HepG2 (cell line): ENCODE measurements around the gene BCAR3. TPM values are rescaled to one million over a fixed set of nuclear protein-coding genes. Genes with fewer than 3 reads are reported as not detected.

Experiments
- ASH2L ChIP-seq: fragments of 300-600, 200-600 bp; sonication (generic); IDR thresholded peaks from 2 replicates; pipeline ENCODE4 v1.7.0; 2017; ENCODE audit warnings: low read depth, mild to moderate bottlenecking, moderate library complexity, mixed read lengths, low read length; ENCODE audit not compliant: insufficient read length
- ATF7 ChIP-seq, 2 experiments: fragments of 450-650 bp in 1 of 2; sonication (generic) in 1 of 2; formaldehyde crosslinking in 1 of 2; IDR thresholded peaks; 2 replicates each; pipeline versions ENCODE4 v1.4.0 to v1.6.1; 2016 to 2020; ENCODE audit warnings: antibody characterized with exemption in 1 of 2, mild to moderate bottlenecking in 1 of 2, missing genetic modification reagents in 1 of 2
- ATF7-NPFF ChIP-seq: sonication (generic); formaldehyde crosslinking; IDR thresholded peaks from 2 replicates; pipeline ENCODE4 v1.8.1; 2023; ENCODE audit warnings: mild to moderate bottlenecking, low read depth, missing genetic modification reagents, moderate library complexity
- NFKBIZ ChIP-seq: IDR thresholded peaks from 2 replicates; pipeline ENCODE4 v1.6.1; 2018; ENCODE audit warnings: missing genetic modification reagents, missing compliant biosample characterization
- NPAS2 ChIP-seq: sonication (generic); formaldehyde crosslinking; IDR thresholded peaks from 2 replicates; pipeline ENCODE4 v1.8.0; 2022; ENCODE audit warnings: mild to moderate bottlenecking, missing genetic modification reagents, borderline replicate concordance
- NRL ChIP-seq: sonication (generic); formaldehyde crosslinking; IDR thresholded peaks from 2 replicates; pipeline ENCODE4 v1.5.0; 2020; ENCODE audit warnings: missing genetic modification reagents, mild to moderate bottlenecking, moderate library complexity, borderline replicate concordance
- POGZ ChIP-seq: sonication (generic); formaldehyde crosslinking; IDR thresholded peaks from 2 replicates; pipeline ENCODE4 v1.4.0; 2020; ENCODE audit warnings: mild to moderate bottlenecking, missing genetic modification reagents
- RXRB ChIP-seq: IDR thresholded peaks from 2 replicates; pipeline ENCODE4 v1.6.1; 2016; ENCODE audit warnings: borderline replicate concordance, missing genetic modification reagents, missing compliant biosample characterization
- SIN3B ChIP-seq: fragments of 150-350 bp; IDR thresholded peaks from 2 replicates; pipeline ENCODE4 v1.6.1; 2014; ENCODE audit warnings: low read length
- SRSF9 ChIP-seq: fragments of 200-400 bp; formaldehyde crosslinking; IDR thresholded peaks from 2 replicates; pipeline ENCODE4 v1.6.1; 2018; ENCODE audit warnings: borderline replicate concordance, mild to moderate bottlenecking, low read depth, low read length; ENCODE audit not compliant: insufficient read depth, poor library complexity, severe bottlenecking
- ZKSCAN8 ChIP-seq: IDR thresholded peaks from 2 replicates; pipeline ENCODE4 v1.6.1; 2016; ENCODE audit warnings: borderline replicate concordance, missing genetic modification reagents, missing compliant biosample characterization
- ZNF136 ChIP-seq: sonication (generic); formaldehyde crosslinking; IDR thresholded peaks from 2 replicates; pipeline ENCODE4 v1.8.1; 2022; ENCODE audit warnings: low read depth, mild to moderate bottlenecking, moderate library complexity, missing genetic modification reagents
- ZNF333 ChIP-seq: sonication (generic); formaldehyde crosslinking; IDR thresholded peaks from 2 replicates; pipeline ENCODE4 v1.4.0; 2020; ENCODE audit warnings: mild to moderate bottlenecking, missing genetic modification reagents, borderline replicate concordance
- ZNF383 ChIP-seq: sonication (generic); formaldehyde crosslinking; IDR thresholded peaks from 2 replicates; pipeline ENCODE4 v1.4.0; 2020; ENCODE audit warnings: missing genetic modification reagents, mild to moderate bottlenecking, borderline replicate concordance
- ZNF556 ChIP-seq: sonication (generic); formaldehyde crosslinking; IDR thresholded peaks from 2 replicates; pipeline ENCODE4 v1.4.0; 2020; ENCODE audit warnings: mild to moderate bottlenecking, missing genetic modification reagents, borderline replicate concordance
- ZNF563 ChIP-seq: sonication (generic); formaldehyde crosslinking; IDR thresholded peaks from 2 replicates; pipeline ENCODE4 v1.8.0; 2022; ENCODE audit warnings: mild to moderate bottlenecking, moderate library complexity, missing genetic modification reagents
- ZNF564 ChIP-seq: sonication (generic); formaldehyde crosslinking; IDR thresholded peaks from 2 replicates; pipeline ENCODE4 v1.8.1; 2023; ENCODE audit warnings: mild to moderate bottlenecking, missing genetic modification reagents
- ZNF597 ChIP-seq: sonication (generic); formaldehyde crosslinking; IDR thresholded peaks from 2 replicates; pipeline ENCODE4 v1.5.0; 2020; ENCODE audit warnings: missing genetic modification reagents
- ZNF780A ChIP-seq: sonication (generic); formaldehyde crosslinking; IDR thresholded peaks from 2 replicates; pipeline ENCODE4 v1.8.0; 2022; ENCODE audit warnings: mild to moderate bottlenecking, missing genetic modification reagents, moderate library complexity
- ZNF878 ChIP-seq: sonication (generic); formaldehyde crosslinking; IDR thresholded peaks from 2 replicates; pipeline ENCODE4 v1.8.1; 2023; ENCODE audit warnings: mild to moderate bottlenecking, missing genetic modification reagents, moderate library complexity
- ZNF883 ChIP-seq: sonication (generic); formaldehyde crosslinking; IDR thresholded peaks from 2 replicates; pipeline ENCODE4 v1.5.1; 2020; ENCODE audit warnings: mild to moderate bottlenecking, missing genetic modification reagents; ENCODE audit errors: not compliant biosample characterization
- ZSCAN29 ChIP-seq: sonication (generic); formaldehyde crosslinking; conservative IDR thresholded peaks from 2 replicates; pipeline ENCODE4 v1.4.0; 2020; ENCODE audit warnings: mild to moderate bottlenecking, missing genetic modification reagents
- polyA plus RNA-seq, 8 experiments: library from polyadenylated mRNA; depleted of rRNA in 3 of 8; stranded (reverse) in 7 of 8; unstranded in 1 of 8; fragments of >200 nt; fragmentation: Illumina TruSeq in 4 of 8; extraction: Trizol in 4 of 8; gene quantifications; 2 replicates each; pipeline versions ENCODE4 v1.2.1 to v1.2.3, GENCODE V29; 2011 to 2016; ENCODE audit warnings: low read depth in 4 of 8, missing spikeins in 1 of 8, mixed read lengths in 1 of 8; ENCODE audit not compliant: insufficient read depth in 1 of 8
- total RNA-seq, 5 experiments: library from RNA; depleted of rRNA; stranded (reverse); fragments of >200 nt; fragmentation: Illumina TruSeq; extraction: Trizol; gene quantifications; 2 replicates each; pipeline ENCODE4 v1.2.3, GENCODE V29; 2016; ENCODE audit warnings: low read depth in 1 of 5
- TF ChIP-seq, protein P1 (sequence below): sonication (generic); formaldehyde crosslinking; IDR thresholded peaks from 2 replicates; pipeline ENCODE4 v1.9.0; 2021; ENCODE audit warnings: mild to moderate bottlenecking, missing genetic modification reagents

BCAR3 gene
- total and polyA plus RNA-seq, 2 of the 13 experiments (the other 11 are each of a cell fraction or from before 2014, with no cell fraction given): 3.6 to 4.8 TPM

GRCh38 chr1:93615582-93616150 is 66.0 kb downstream of the BCAR3 start (continued):
- TF ChIP-seq SRSF9 (no peak), SIN3B (no peak), ZNF597 (CRISPR knock-in tag) (no peak), ATF7 (IDR thresholded peaks at IDR 0.05) (no peak), ATF7 (CRISPR knock-in tag; IDR thresholded peaks at IDR 0.05) (no peak), ZNF780A (no peak), ZNF556 (no peak), ASH2L (peak; percentile 3), ZKSCAN8 (CRISPR knock-in tag) (no peak), ZNF878 (CRISPR knock-in tag) (no peak; the same call in 1 of the 2 replicates), ZNF333 (CRISPR knock-in tag) (no peak), NRL (CRISPR knock-in tag) (no peak), ZNF883 (CRISPR knock-in tag) (peak; percentile 55), ZNF564 (no peak), ZNF136 (CRISPR knock-in tag) (no peak), NFKBIZ (CRISPR knock-in tag) (no peak), POGZ (CRISPR knock-in tag) (peak; percentile 51), NPAS2 (CRISPR knock-in tag) (no peak), RXRB (CRISPR knock-in tag) (0 out of 2 replicates have a peak, but pooled peaks have one; percentile 8), ZNF563 (CRISPR knock-in tag) (no peak), ZSCAN29 (CRISPR knock-in tag) (no peak), ZNF383 (CRISPR knock-in tag) (no peak), ATF7-NPFF (CRISPR knock-in tag) (no peak)
- TF ChIP-seq, protein P1, sequence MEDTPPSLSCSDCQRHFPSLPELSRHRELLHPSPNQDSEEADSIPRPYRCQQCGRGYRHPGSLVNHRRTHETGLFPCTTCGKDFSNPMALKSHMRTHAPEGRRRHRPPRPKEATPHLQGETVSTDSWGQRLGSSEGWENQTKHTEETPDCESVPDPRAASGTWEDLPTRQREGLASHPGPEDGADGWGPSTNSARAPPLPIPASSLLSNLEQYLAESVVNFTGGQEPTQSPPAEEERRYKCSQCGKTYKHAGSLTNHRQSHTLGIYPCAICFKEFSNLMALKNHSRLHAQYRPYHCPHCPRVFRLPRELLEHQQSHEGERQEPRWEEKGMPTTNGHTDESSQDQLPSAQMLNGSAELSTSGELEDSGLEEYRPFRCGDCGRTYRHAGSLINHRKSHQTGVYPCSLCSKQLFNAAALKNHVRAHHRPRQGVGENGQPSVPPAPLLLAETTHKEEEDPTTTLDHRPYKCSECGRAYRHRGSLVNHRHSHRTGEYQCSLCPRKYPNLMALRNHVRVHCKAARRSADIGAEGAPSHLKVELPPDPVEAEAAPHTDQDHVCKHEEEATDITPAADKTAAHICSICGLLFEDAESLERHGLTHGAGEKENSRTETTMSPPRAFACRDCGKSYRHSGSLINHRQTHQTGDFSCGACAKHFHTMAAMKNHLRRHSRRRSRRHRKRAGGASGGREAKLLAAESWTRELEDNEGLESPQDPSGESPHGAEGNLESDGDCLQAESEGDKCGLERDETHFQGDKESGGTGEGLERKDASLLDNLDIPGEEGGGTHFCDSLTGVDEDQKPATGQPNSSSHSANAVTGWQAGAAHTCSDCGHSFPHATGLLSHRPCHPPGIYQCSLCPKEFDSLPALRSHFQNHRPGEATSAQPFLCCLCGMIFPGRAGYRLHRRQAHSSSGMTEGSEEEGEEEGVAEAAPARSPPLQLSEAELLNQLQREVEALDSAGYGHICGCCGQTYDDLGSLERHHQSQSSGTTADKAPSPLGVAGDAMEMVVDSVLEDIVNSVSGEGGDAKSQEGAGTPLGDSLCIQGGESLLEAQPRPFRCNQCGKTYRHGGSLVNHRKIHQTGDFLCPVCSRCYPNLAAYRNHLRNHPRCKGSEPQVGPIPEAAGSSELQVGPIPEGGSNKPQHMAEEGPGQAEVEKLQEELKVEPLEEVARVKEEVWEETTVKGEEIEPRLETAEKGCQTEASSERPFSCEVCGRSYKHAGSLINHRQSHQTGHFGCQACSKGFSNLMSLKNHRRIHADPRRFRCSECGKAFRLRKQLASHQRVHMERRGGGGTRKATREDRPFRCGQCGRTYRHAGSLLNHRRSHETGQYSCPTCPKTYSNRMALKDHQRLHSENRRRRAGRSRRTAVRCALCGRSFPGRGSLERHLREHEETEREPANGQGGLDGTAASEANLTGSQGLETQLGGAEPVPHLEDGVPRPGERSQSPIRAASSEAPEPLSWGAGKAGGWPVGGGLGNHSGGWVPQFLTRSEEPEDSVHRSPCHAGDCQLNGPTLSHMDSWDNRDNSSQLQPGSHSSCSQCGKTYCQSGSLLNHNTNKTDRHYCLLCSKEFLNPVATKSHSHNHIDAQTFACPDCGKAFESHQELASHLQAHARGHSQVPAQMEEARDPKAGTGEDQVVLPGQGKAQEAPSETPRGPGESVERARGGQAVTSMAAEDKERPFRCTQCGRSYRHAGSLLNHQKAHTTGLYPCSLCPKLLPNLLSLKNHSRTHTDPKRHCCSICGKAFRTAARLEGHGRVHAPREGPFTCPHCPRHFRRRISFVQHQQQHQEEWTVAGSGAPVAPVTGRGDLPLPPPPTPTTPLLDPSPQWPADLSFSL (CRISPR knock-in tag): no peak
